Breast epithelium (tissue), 3 donors: Measurements from ENCODE around the gene TLE6.

Experiments used
- POLR2A ChIP-seq: fragments of 450-650 bp; IDR thresholded peaks from one replicate; pipeline ENCODE4 v1.6.1; 2016; ENCODE audit warnings: antibody characterized with exemption, mild to moderate bottlenecking, moderate library complexity
- POLR2AphosphoS5 ChIP-seq, 3 donors: sonication (generic); formaldehyde crosslinking; IDR thresholded peaks; one replicate each; pipeline ENCODE4 v1.6.1; 2017; ENCODE audit warnings: antibody characterized with exemption in 3 of 3

DNA sequence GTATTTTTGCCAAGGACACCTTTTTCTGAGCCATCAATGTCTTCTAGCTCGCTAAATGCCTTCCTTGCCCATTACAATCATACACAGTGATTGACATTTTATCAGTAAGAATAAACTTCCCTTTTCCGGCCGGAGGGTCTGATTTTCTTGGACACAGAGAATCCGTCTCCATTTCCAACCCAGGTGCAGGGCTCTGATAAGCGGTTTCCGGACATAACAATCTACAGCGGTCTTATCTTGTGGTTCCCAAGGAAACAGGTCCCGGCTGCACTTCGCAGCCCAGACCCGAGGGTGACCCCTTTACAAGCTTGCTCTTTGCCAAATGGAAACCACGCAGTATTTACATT, 27.5 kb upstream of the TLE6 start:
- no peak for TF ChIP-seq POLR2AphosphoS5 (IDR thresholded peaks at IDR 0.05)
- no peak for TF ChIP-seq POLR2A
